Lung (tissue), 12 donors: ENCODE results near the gene ADM. TPM values are rescaled to one million over a fixed set of nuclear protein-coding genes. Genes with fewer than 3 reads are reported as not detected.
"Not testable (repeated sequence)": the region's sequence is repeated elsewhere in the genome, so short reads cannot be mapped to it uniquely, and the experiment has no call there.

Experiments used
- ATAC-seq: fragments of 200-7000 bp; cut with Tn5 transposase; one replicate; pipeline ENCODE4 v1.9.1; 2020; ENCODE audit warnings: moderate number of reproducible peaks; ENCODE audit not compliant: insufficient read depth, low FRiP score
- DNase-seq, 3 donors: peaks; one replicate each; pipeline ENCODE4 v3.0.0-alpha.2; 2013 to 2017
- H3K27ac ChIP-seq, 2 donors: one replicate each; pipeline ENCODE4 v1.5.1; 2013; ENCODE audit warnings: mild to moderate bottlenecking in 2 of 2, moderate library complexity in 2 of 2, control low read depth in 1 of 2, inconsistent platforms in 1 of 2, low read depth in 1 of 2, low read length in 1 of 2
- H3K27me3 ChIP-seq, 3 donors: one replicate each; pipeline ENCODE4 v1.5.1; 2013; ENCODE audit warnings: low read length in 2 of 3; ENCODE audit not compliant: control insufficient read depth in 3 of 3, insufficient read depth in 3 of 3
- H3K36me3 ChIP-seq, 4 donors: one replicate each; pipeline ENCODE4 v1.5.1; 2013; ENCODE audit warnings: low read length in 4 of 4, mild to moderate bottlenecking in 1 of 4, moderate library complexity in 1 of 4; ENCODE audit not compliant: control insufficient read depth in 4 of 4, insufficient read depth in 4 of 4
- H3K4me1 ChIP-seq, 5 donors: one replicate each; pipeline ENCODE4 v1.5.1; 2013; ENCODE audit warnings: low read length in 5 of 5, mild to moderate bottlenecking in 2 of 5, moderate library complexity in 1 of 5; ENCODE audit not compliant: control insufficient read depth in 5 of 5, insufficient read depth in 5 of 5
- H3K4me3 ChIP-seq: one replicate; pipeline ENCODE4 v1.5.1; 2013; ENCODE audit warnings: mild to moderate bottlenecking, control low read depth, moderate library complexity
- H3K9ac ChIP-seq, 2 donors: one replicate each; pipeline ENCODE4 v1.5.1; 2013; ENCODE audit warnings: low read length in 2 of 2, control low read depth in 1 of 2; ENCODE audit not compliant: insufficient read depth in 1 of 2
- H3K9me3 ChIP-seq, 4 donors: one replicate each; pipeline ENCODE4 v1.5.1; 2013; ENCODE audit warnings: low read length in 3 of 4, mild to moderate bottlenecking in 1 of 4, moderate library complexity in 1 of 4; ENCODE audit not compliant: control insufficient read depth in 4 of 4, insufficient read depth in 3 of 4
- CTCF ChIP-seq: IDR thresholded peaks from 2 replicates; pipeline ENCODE4 v1.5.1; 2012; ENCODE audit warnings: mild to moderate bottlenecking; ENCODE audit errors: control extremely low read depth, extremely low read depth
- WGBS, 2 donors: extraction: QIAGEN DNeasy Blood & Tissue Kit; methylation state at CpG; one replicate each; pipeline ENCODE4 v1.1.7; 2013; 5-methylcytosine and 5-hydroxymethylcytosine counted together
- polyA plus RNA-seq, 2 donors: library from polyadenylated mRNA; stranded (reverse); fragments of 200-250 nt; gene quantifications; one replicate each; pipeline ENCODE4 v1.2.1, GENCODE V29; 2013
- total RNA-seq, 2 donors: library from RNA; depleted of rRNA in 1 of 2; stranded (reverse); fragments of >200 nt in 1 of 2; gene quantifications; one replicate each; pipeline ENCODE4 v1.2.1, GENCODE V29; 2014 to 2021
- donor health status: control.
- donor health status: control.
- donor health status: Bipolar disorder and iron deficiency.
- donor health status: healthy.
- donor health status: DM: yes; HTN: yes; CAD: no.

ADM gene
- total and polyA plus RNA-seq, 4 donors = 16.2 to 349 (median 44.7) TPM

- no peak overlapping the region for H3K9ac ChIP-seq
- H3K27me3 ChIP-seq = no peaks in the 10 kb centered on the region
- H3K4me1 ChIP-seq = peaks cover 0 to 8% (median 4%) of the 10 kb centered on the region in 5 donors
- ATAC-seq (no peak), DNase-seq (no peak)
- H3K36me3 ChIP-seq = no peaks in the 10 kb centered on the region
- no peak for TF ChIP-seq CTCF
- no peak overlapping the region for H3K27ac ChIP-seq
- H3K9me3 ChIP-seq = no peaks in the 10 kb centered on the region
- H3K4me3 ChIP-seq = no peak overlapping the region
Measured at GRCh38 chr11:10261821-10262220, 43.1 kb upstream of the ADM start.

- Histone ChIP-seq H3K4me1 (peaks cover 0 to 7% (median 2%) of the 10 kb centered on the region in 5 donors), H3K4me3 (no peak overlapping the region), H3K36me3 (peaks cover 0 to under 1% (median 0%) of the 10 kb centered on the region in 4 donors), H3K27me3 (no peaks in the 10 kb centered on the region), H3K27ac (no peak overlapping the region), H3K9ac (no peak overlapping the region), H3K9me3 (no peaks in the 10 kb centered on the region)
- ATAC-seq (no peak), DNase-seq (no peak)
- no peak for TF ChIP-seq CTCF
Measured at GRCh38 chr11:10263929-10264328, 40.9 kb upstream of the ADM start.

DNA sequence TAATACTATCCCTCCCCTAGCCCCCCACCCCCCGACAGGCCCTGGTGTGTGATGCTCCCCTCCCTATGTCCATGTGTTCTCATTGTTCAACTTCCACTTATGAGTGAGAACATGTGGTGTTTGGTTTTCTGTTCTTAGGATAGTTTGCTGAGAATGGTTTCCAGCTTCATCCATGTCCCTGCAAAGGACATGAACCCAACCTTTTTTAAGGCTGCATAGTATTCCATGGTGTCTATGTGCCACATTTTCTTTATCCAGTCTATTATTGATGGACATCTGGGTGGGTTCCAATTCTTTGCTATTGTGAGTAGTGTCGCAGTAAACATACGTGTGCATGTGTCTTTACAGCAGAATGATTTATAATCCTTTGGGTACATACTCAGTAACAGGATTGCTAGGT is 40.2 kb upstream of the ADM start:
- not testable (repeated sequence) for H3K9ac ChIP-seq, H3K36me3 ChIP-seq, DNase-seq, H3K27me3 ChIP-seq, ATAC-seq, H3K9me3 ChIP-seq, H3K4me3 ChIP-seq, H3K27ac ChIP-seq
- H3K4me1 ChIP-seq = peaks cover 0 to 11% (median 0%) of the 10 kb centered on the region in 5 donors
- 94 to 97% methylated on average over 3 of the region's 3 CpGs for WGBS, 2 donors

- Histone ChIP-seq H3K9ac (no peak overlapping the region), H3K27me3 (no peaks in the 10 kb centered on the region), H3K4me1 (peaks cover 0 to 11% (median 0%) of the 10 kb centered on the region in 5 donors), H3K9me3 (no peaks in the 10 kb centered on the region), H3K4me3 (no peak overlapping the region), H3K27ac (no peak overlapping the region), H3K36me3 (peaks cover 0 to 6% (median 0%) of the 10 kb centered on the region in 4 donors)
- TF ChIP-seq CTCF = no peak
- no peak for DNase-seq
- WGBS, 2 donors = 97% methylated on average over 3 of the region's 3 CpGs
- no peak for ATAC-seq
Measured at GRCh38 chr11:10265936-10266335, 38.9 kb upstream of the ADM start.
